HFF-Myc (cell line): ENCODE data around the gene PIEZO1.
"Not testable (repeated sequence)": the region's sequence is repeated elsewhere in the genome, so short reads cannot be mapped to it uniquely, and the experiment has no call there.

Experiments
- DNase-seq: peaks from one replicate; pipeline ENCODE4 v3.0.0-alpha.2; 2011; ENCODE audit warnings: low read depth; ENCODE audit errors: extremely low read depth
- H3K4me3 ChIP-seq: replicated peaks from 2 replicates; pipeline ENCODE4 v1.5.1; 2011; ENCODE audit warnings: low read depth, mild to moderate bottlenecking, control low read depth, low read length
- CTCF ChIP-seq: IDR thresholded peaks from 2 replicates; pipeline ENCODE4 v1.5.1; 2012; ENCODE audit warnings: mild to moderate bottlenecking, low read depth, low read length, control low read depth; ENCODE audit errors: missing control alignments

PIEZO1 gene

GRCh38 chr16:88777471-88778270 is 7.3 kb downstream of the PIEZO1 start:
- TF ChIP-seq CTCF: no peak
- no peak for DNase-seq
- H3K4me3 ChIP-seq: no peak overlapping the region

DNA sequence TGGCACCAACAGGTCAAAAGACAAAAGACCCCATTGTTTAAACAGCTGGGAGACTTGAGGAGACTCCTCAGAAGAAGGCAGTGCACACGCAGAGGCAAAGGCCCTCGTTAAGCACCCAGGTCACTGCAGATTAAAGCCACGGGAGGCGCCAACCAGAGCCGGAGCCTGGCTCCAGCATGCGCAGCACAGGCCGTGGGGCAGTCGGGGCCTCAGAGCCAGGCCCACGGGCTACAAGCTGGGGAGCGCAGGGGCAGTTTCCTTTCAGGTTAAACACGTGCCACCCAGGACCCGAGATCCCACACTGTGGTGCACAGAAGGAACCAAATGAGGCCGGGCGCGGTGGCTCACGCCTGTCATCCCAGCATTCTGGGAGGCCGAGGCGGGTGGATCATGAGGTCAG is 9.2 kb downstream of the PIEZO1 start:
- DNase-seq: no peak
- no peak overlapping the region for H3K4me3 ChIP-seq
- no peak for TF ChIP-seq CTCF

DNA sequence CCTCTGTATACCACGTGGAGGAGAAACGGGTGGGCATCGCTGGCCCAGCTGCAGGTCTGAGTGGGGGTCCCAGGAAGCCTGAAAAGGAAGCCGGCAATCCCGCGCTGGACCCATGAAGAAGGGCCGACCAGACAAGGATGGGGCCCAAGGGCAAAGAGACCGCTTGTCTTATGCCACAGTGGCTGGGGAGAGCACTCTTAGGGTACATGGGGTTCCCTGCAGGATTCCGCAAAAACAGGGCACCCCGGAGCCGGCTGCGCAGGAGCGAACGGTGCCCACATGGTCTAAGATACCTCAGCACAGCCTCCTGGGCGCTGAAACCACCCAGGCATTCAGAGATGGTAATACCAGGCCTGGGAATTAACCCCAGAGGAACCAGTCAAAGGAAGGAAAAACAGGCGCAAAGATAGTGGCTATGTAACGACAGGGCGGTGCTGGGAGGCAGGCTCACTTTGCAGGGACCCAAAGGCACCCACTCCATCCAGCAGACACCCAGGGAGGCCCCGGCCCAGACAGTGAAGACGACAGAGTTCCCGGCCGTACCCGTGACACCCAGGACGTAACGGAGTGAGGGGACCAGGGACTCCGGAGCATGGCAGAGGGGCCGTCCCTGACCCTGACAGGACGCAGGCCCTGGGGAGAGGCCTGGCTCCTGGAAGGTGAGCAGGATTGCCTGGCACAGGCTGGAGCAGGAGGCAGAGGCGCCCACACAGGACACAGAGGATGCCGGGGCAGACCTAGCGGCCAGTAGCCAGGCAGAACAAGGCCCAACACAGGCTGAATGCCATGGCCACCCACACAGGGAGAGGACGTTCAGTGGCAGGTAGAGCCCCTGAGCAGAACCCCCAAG is 10.3 kb downstream of the PIEZO1 start:
- no peak overlapping the region for H3K4me3 ChIP-seq
- DNase-seq: no peak
- no peak for TF ChIP-seq CTCF

GRCh38 chr16:88773812-88774291 is 11.2 kb downstream of the PIEZO1 start:
- peak; percentile 54 for DNase-seq
- TF ChIP-seq CTCF: no peak
- peak overlapping the region; percentile 34 for H3K4me3 ChIP-seq

GRCh38 chr16:88772871-88773811 is 11.9 kb downstream of the PIEZO1 start:
- no peak for TF ChIP-seq CTCF
- DNase-seq: peak; percentile 86
- peak overlapping the region; percentile 34 for H3K4me3 ChIP-seq

GRCh38 chr16:88771781-88772180 is 13.2 kb downstream of the PIEZO1 start:
- not testable (repeated sequence) for DNase-seq, H3K4me3 ChIP-seq
